GM12801 (cell line): ENCODE results near the gene VIPR2.

Experiments used
- CTCF ChIP-seq: IDR thresholded peaks from one replicate; pipeline ENCODE4 v1.5.1; 2011; ENCODE audit warnings: control low read depth; ENCODE audit not compliant: insufficient read length; ENCODE audit errors: extremely low read depth

Gene VIPR2

DNA sequence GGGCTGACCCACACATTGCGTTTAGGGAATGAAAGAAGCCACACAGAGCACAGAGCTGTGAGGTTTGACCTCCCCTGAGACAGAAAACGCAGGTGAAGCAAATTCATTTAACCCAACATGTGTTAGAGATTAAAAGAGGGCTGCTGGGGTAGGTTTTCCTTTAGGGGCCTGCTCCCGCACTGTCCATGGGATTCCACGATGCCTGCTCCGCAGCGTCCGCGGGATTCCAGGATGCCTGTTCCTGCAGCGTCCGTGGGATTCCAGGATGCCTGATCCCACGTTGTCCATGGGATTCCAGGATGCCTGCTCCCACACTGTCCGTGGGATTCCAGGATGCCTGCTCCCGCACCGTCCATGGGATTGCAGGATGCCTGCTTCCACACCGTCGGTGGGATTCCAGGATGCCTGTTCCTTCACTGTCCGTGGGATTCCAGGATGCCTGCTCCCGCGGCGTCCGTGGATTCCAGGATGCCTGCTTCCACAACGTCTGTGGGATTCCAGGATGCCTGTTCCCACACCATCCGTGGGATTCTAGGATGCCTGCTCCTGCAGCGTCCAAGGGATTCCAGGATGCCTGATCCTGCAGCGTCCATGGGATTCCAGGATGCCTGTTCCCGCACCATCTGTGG lies 78.7 kb downstream of the VIPR2 start:
- no peak for TF ChIP-seq CTCF

- TF ChIP-seq CTCF: no peak
Observed at GRCh38 chr7:159064816-159065510, 79.7 kb downstream of the VIPR2 start.

GRCh38 chr7:159064121-159064815 lies 80.4 kb downstream of the VIPR2 start:
- TF ChIP-seq CTCF: no peak

- TF ChIP-seq CTCF: no peak
Observed at GRCh38 chr7:159063046-159063840, 81.4 kb downstream of the VIPR2 start.

- no peak for TF ChIP-seq CTCF
Observed at GRCh38 chr7:159062569-159062968, 82.1 kb downstream of the VIPR2 start.

GRCh38 chr7:159061674-159062212 lies 82.9 kb downstream of the VIPR2 start:
- TF ChIP-seq CTCF: no peak

GRCh38 chr7:159061209-159061608 lies 83.5 kb downstream of the VIPR2 start:
- no peak for TF ChIP-seq CTCF
